GM23338 (cell line): ENCODE data around the gene NPC2.

Experiments used
- EZH2 ChIP-seq: fragments of 200-600 bp; sonication (generic); IDR thresholded peaks from one replicate; pipeline ENCODE4 v1.8.0; 2017; ENCODE audit warnings: antibody characterized with exemption, mild to moderate bottlenecking, low read depth; ENCODE audit not compliant: unreplicated experiment
- JUNB ChIP-seq: IDR thresholded peaks from one replicate; pipeline ENCODE4 v1.6.1; 2016; ENCODE audit warnings: antibody characterized with exemption; ENCODE audit not compliant: unreplicated experiment
- TF ChIP-seq, protein P1 (sequence below), 2 experiments: fragments of 200-600 bp in 1 of 2; sonication (generic) in 1 of 2; conservative IDR thresholded peaks; 2 replicates each; pipeline versions ENCODE4 v1.5.1 to v1.6.1; 2016 to 2017; ENCODE audit warnings: antibody characterized with exemption in 2 of 2, low read depth in 2 of 2, mild to moderate bottlenecking in 2 of 2, moderate library complexity in 1 of 2
- TF ChIP-seq, protein P2 (sequence below): IDR thresholded peaks from one replicate; pipeline ENCODE4 v1.6.1; 2018; ENCODE audit warnings: antibody characterized with exemption; ENCODE audit not compliant: unreplicated experiment

DNA sequence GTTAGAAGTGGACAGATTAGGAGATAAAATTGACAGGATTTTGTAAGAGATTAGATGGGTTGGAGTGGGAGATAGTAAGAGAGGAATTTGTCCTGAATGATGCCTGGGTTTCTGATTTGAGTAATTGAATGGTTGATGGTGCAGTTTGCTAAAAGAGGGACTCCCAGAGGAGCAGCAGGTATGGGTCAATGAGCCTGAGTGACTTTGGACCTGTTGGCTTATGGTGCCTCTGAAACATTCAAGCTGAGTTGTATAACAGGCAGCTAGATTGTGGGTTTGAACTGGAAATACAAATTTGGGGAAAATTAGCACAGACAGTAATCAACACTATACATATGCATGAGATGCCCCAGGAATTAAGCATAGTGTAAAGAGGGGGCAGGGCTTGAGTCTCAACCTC lies 50.3 kb downstream of the NPC2 start:
- no peak for TF ChIP-seq JUNB
- TF ChIP-seq, protein P1, sequence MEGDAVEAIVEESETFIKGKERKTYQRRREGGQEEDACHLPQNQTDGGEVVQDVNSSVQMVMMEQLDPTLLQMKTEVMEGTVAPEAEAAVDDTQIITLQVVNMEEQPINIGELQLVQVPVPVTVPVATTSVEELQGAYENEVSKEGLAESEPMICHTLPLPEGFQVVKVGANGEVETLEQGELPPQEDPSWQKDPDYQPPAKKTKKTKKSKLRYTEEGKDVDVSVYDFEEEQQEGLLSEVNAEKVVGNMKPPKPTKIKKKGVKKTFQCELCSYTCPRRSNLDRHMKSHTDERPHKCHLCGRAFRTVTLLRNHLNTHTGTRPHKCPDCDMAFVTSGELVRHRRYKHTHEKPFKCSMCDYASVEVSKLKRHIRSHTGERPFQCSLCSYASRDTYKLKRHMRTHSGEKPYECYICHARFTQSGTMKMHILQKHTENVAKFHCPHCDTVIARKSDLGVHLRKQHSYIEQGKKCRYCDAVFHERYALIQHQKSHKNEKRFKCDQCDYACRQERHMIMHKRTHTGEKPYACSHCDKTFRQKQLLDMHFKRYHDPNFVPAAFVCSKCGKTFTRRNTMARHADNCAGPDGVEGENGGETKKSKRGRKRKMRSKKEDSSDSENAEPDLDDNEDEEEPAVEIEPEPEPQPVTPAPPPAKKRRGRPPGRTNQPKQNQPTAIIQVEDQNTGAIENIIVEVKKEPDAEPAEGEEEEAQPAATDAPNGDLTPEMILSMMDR (conservative IDR thresholded peaks at IDR 0.05; ENCODE audit: low read depth in 2 of 2) = no peak
- TF ChIP-seq EZH2 = no peak
- TF ChIP-seq, protein P2, sequence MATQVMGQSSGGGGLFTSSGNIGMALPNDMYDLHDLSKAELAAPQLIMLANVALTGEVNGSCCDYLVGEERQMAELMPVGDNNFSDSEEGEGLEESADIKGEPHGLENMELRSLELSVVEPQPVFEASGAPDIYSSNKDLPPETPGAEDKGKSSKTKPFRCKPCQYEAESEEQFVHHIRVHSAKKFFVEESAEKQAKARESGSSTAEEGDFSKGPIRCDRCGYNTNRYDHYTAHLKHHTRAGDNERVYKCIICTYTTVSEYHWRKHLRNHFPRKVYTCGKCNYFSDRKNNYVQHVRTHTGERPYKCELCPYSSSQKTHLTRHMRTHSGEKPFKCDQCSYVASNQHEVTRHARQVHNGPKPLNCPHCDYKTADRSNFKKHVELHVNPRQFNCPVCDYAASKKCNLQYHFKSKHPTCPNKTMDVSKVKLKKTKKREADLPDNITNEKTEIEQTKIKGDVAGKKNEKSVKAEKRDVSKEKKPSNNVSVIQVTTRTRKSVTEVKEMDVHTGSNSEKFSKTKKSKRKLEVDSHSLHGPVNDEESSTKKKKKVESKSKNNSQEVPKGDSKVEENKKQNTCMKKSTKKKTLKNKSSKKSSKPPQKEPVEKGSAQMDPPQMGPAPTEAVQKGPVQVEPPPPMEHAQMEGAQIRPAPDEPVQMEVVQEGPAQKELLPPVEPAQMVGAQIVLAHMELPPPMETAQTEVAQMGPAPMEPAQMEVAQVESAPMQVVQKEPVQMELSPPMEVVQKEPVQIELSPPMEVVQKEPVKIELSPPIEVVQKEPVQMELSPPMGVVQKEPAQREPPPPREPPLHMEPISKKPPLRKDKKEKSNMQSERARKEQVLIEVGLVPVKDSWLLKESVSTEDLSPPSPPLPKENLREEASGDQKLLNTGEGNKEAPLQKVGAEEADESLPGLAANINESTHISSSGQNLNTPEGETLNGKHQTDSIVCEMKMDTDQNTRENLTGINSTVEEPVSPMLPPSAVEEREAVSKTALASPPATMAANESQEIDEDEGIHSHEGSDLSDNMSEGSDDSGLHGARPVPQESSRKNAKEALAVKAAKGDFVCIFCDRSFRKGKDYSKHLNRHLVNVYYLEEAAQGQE = no peak
